ENCODE results near the gene MAGEC1. TPM values are rescaled to one million over a fixed set of nuclear protein-coding genes. Genes with fewer than 3 reads are reported as not detected.

Gene MAGEC1
- total RNA-seq, 1 donor from 2014 or later, result not detected

GRCh38 chrX:141897690-141898089, 6.0 kb upstream of the MAGEC1 start:
- H3K27me3 ChIP-seq, result no peaks in the 10 kb centered on the region
- H3K4me3 ChIP-seq, result no peak overlapping the region
- H3K27ac ChIP-seq, result no peak overlapping the region
- no peaks in the 10 kb centered on the region for H3K36me3 ChIP-seq
- H3K9me3 ChIP-seq, result no peaks in the 10 kb centered on the region
- TF ChIP-seq CTCF (IDR thresholded peaks at IDR 0.05), result no peak
- DNase-seq (ENCODE audit: extremely low spot score in 2 of 2), result no peak
- no peaks in the 10 kb centered on the region for H3K4me1 ChIP-seq
- intact Hi-C loops (cut with DNase I), result no loop called here

GRCh38 chrX:141902366-141902765, 1.3 kb upstream of the MAGEC1 start:
- no peak overlapping the region for H3K27ac ChIP-seq
- H3K4me3 ChIP-seq, result no peak overlapping the region
- no peak for TF ChIP-seq POLR2A (IDR thresholded peaks at IDR 0.05)
- TF ChIP-seq CTCF (IDR thresholded peaks at IDR 0.05), result no peak
- no peak for TF ChIP-seq POLR2AphosphoS5 (IDR thresholded peaks at IDR 0.05; ENCODE audit: insufficient read depth in 1 of 2, low read depth in 1 of 2)
- H3K36me3 ChIP-seq, result no peaks in the 10 kb centered on the region
- intact Hi-C loops (cut with DNase I), result no loop called here
- no peak for DNase-seq (ENCODE audit: extremely low spot score in 2 of 2)
- no peaks in the 10 kb centered on the region for H3K4me1 ChIP-seq
- no peaks in the 10 kb centered on the region for H3K9me3 ChIP-seq
- H3K27me3 ChIP-seq, result no peaks in the 10 kb centered on the region

- intact Hi-C loops (cut with DNase I), result no loop called here
- DNase-seq (ENCODE audit: extremely low spot score in 2 of 2), result no peak
- no peak for TF ChIP-seq CTCF (IDR thresholded peaks at IDR 0.05)
- TF ChIP-seq POLR2AphosphoS5 (IDR thresholded peaks at IDR 0.05; ENCODE audit: insufficient read depth in 1 of 2, low read depth in 1 of 2), result no peak
- no peak for TF ChIP-seq POLR2A (IDR thresholded peaks at IDR 0.05)
These were observed 568 bp downstream of the MAGEC1 start for GRCh38 chrX:141904262-141904661.

GRCh38 chrX:141917801-141918200, 14.1 kb downstream of the MAGEC1 start:
- TF ChIP-seq CTCF (IDR thresholded peaks at IDR 0.05), result no peak
- TF ChIP-seq POLR2AphosphoS5 (IDR thresholded peaks at IDR 0.05; ENCODE audit: insufficient read depth in 1 of 2, low read depth in 1 of 2), result no peak
- no peak for TF ChIP-seq POLR2A (IDR thresholded peaks at IDR 0.05)
- intact Hi-C loops (cut with DNase I), result no loop called here
- no peak overlapping the region for H3K4me3 ChIP-seq
- no peaks in the 10 kb centered on the region for H3K27me3 ChIP-seq
- H3K9me3 ChIP-seq, result no peaks in the 10 kb centered on the region
- H3K36me3 ChIP-seq, result no peaks in the 10 kb centered on the region
- DNase-seq (ENCODE audit: extremely low spot score in 2 of 2), result no peak
- H3K27ac ChIP-seq, result no peak overlapping the region
- H3K4me1 ChIP-seq, result no peaks in the 10 kb centered on the region

More at GRCh38 chrX:141904262-141904661, 568 bp downstream of the MAGEC1 start:
- H3K27me3 ChIP-seq, result no peaks in the 10 kb centered on the region
- no peak overlapping the region for H3K27ac ChIP-seq
- no peaks in the 10 kb centered on the region for H3K4me1 ChIP-seq
- H3K36me3 ChIP-seq, result no peaks in the 10 kb centered on the region
- no peak overlapping the region for H3K4me3 ChIP-seq
- no peaks in the 10 kb centered on the region for H3K9me3 ChIP-seq

GRCh38 chrX:141924293-141924692, 20.6 kb downstream of the MAGEC1 start:
- Histone ChIP-seq H3K27ac (no peak overlapping the region), H3K9me3 (no peaks in the 10 kb centered on the region), H3K27me3 (no peaks in the 10 kb centered on the region), H3K36me3 (no peaks in the 10 kb centered on the region), H3K4me1 (no peaks in the 10 kb centered on the region), H3K4me3 (no peak overlapping the region)
- TF ChIP-seq POLR2A (IDR thresholded peaks at IDR 0.05), result no peak
- no peak for TF ChIP-seq CTCF (IDR thresholded peaks at IDR 0.05)
- TF ChIP-seq POLR2AphosphoS5 (IDR thresholded peaks at IDR 0.05; ENCODE audit: insufficient read depth in 1 of 2, low read depth in 1 of 2), result no peak
- intact Hi-C loops (cut with DNase I), result no loop called here
- DNase-seq (ENCODE audit: extremely low spot score in 2 of 2), result no peak

All from vagina (tissue), 2 donors.